SK-N-SH (cell line): ENCODE data around the gene C14orf119.

ENCODE experiments used
- FOXJ3 ChIP-seq: sonication (generic); formaldehyde crosslinking; IDR thresholded peaks from 2 replicates; pipeline ENCODE4 v1.5.1; 2020; ENCODE audit warnings: mild to moderate bottlenecking, missing genetic modification reagents
- FOXM1 ChIP-seq: IDR thresholded peaks from 2 replicates; pipeline ENCODE4 v1.4.0; 2012; ENCODE audit warnings: low read depth, mild to moderate bottlenecking
- JUND ChIP-seq: IDR thresholded peaks from 2 replicates; pipeline ENCODE4 v1.4.0; 2012
- POLR2AphosphoS5 ChIP-seq: IDR thresholded peaks from 2 replicates; pipeline ENCODE4 v1.6.1; 2012; ENCODE audit warnings: low read depth, low read length
- RFX5 ChIP-seq: IDR thresholded peaks from 2 replicates; pipeline ENCODE4 v1.6.1; 2012; ENCODE audit warnings: mild to moderate bottlenecking, improper control_type of control experiment, low read length
- SIN3A ChIP-seq: IDR thresholded peaks from 2 replicates; pipeline ENCODE4 v1.6.1; 2012; ENCODE audit warnings: low read depth, mild to moderate bottlenecking, low read length, moderate library complexity, borderline replicate concordance
- TEAD4 ChIP-seq: IDR thresholded peaks from 2 replicates; pipeline ENCODE4 v1.4.0; 2012; ENCODE audit warnings: mild to moderate bottlenecking, borderline replicate concordance; ENCODE audit not compliant: insufficient read depth
- TF ChIP-seq, protein P1 (sequence below): fragments of 200-600 bp; sonication (generic); IDR thresholded peaks from 2 replicates; pipeline ENCODE4 v1.6.1; 2017; ENCODE audit warnings: antibody characterized with exemption, mild to moderate bottlenecking, moderate library complexity
- TF ChIP-seq, protein P2 (sequence below): IDR thresholded peaks from 2 replicates; pipeline ENCODE4 v1.6.1; 2012; ENCODE audit warnings: mild to moderate bottlenecking, low read depth, low read length, moderate library complexity

DNA sequence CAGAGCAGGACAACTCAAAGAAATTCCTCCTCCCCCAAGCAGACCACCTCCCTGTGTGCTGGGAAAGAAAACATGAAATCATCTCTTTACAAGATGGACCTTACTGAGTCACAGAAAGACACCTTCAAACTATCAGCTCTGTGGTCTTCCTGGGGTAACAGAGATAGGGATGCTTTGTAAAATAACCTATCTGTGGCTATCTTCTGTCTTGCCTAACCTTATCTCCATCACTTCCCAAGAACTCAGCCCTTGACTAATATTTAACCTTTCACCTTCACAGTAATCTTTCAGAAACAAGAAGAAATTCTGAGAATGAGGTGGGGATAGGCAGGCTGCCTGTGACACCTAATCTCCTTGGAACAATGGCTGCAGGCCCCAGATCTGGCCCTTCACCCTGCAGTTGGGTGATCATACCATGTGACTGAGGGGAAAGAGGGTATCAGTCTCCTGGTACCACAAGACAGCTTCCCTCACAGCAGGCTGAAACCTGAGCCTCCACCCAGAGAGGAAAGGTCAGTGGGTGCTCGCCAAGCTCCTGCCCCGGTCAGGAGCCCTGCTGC, 51.1 kb downstream of the C14orf119 start:
- TF ChIP-seq FOXJ3 (CRISPR knock-in tag) (no peak), POLR2AphosphoS5 (no peak), SIN3A (no peak), JUND (no peak), FOXM1 (no peak), RFX5 (no peak), TEAD4 (no peak)
- TF ChIP-seq, protein P1, sequence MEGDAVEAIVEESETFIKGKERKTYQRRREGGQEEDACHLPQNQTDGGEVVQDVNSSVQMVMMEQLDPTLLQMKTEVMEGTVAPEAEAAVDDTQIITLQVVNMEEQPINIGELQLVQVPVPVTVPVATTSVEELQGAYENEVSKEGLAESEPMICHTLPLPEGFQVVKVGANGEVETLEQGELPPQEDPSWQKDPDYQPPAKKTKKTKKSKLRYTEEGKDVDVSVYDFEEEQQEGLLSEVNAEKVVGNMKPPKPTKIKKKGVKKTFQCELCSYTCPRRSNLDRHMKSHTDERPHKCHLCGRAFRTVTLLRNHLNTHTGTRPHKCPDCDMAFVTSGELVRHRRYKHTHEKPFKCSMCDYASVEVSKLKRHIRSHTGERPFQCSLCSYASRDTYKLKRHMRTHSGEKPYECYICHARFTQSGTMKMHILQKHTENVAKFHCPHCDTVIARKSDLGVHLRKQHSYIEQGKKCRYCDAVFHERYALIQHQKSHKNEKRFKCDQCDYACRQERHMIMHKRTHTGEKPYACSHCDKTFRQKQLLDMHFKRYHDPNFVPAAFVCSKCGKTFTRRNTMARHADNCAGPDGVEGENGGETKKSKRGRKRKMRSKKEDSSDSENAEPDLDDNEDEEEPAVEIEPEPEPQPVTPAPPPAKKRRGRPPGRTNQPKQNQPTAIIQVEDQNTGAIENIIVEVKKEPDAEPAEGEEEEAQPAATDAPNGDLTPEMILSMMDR = no peak
- TF ChIP-seq, protein P2, sequence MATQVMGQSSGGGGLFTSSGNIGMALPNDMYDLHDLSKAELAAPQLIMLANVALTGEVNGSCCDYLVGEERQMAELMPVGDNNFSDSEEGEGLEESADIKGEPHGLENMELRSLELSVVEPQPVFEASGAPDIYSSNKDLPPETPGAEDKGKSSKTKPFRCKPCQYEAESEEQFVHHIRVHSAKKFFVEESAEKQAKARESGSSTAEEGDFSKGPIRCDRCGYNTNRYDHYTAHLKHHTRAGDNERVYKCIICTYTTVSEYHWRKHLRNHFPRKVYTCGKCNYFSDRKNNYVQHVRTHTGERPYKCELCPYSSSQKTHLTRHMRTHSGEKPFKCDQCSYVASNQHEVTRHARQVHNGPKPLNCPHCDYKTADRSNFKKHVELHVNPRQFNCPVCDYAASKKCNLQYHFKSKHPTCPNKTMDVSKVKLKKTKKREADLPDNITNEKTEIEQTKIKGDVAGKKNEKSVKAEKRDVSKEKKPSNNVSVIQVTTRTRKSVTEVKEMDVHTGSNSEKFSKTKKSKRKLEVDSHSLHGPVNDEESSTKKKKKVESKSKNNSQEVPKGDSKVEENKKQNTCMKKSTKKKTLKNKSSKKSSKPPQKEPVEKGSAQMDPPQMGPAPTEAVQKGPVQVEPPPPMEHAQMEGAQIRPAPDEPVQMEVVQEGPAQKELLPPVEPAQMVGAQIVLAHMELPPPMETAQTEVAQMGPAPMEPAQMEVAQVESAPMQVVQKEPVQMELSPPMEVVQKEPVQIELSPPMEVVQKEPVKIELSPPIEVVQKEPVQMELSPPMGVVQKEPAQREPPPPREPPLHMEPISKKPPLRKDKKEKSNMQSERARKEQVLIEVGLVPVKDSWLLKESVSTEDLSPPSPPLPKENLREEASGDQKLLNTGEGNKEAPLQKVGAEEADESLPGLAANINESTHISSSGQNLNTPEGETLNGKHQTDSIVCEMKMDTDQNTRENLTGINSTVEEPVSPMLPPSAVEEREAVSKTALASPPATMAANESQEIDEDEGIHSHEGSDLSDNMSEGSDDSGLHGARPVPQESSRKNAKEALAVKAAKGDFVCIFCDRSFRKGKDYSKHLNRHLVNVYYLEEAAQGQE = no peak
